RPMI8226 (cell line): ENCODE data around the gene TMEM178A.
"Not testable (repeated sequence)": the region's sequence is repeated elsewhere in the genome, so short reads cannot be mapped to it uniquely, and the experiment has no call there.

Source experiments
- DNase-seq: peaks from one replicate; pipeline ENCODE4 v3.0.0-alpha.2; 2015

Gene TMEM178A

DNA sequence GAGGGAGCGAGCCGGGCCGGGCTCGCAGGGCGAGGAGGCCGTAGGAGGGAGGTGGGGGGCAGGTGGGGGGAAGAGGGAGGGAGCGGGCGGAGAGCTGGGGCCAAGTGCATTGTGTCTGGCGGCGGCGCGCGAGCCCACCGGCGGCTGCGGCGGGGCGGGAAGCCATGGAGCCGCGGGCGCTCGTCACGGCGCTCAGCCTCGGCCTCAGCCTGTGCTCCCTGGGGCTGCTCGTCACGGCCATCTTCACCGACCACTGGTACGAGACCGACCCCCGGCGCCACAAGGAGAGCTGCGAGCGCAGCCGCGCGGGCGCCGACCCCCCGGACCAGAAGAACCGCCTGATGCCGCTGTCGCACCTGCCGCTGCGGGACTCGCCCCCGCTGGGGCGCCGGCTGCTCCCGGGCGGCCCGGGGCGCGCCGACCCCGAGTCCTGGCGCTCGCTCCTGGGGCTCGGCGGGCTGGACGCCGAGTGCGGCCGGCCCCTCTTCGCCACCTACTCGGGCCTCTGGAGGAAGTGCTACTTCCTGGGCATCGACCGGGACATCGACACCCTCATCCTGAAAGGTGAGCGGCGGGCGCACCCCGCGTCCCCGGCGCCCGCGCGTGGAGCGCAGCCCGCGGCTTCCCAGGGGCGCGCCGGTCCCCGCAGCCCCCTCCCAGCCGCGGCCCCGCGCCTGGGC, at the start of gene TMEM178A:
Gene TMEM178A (plus strand): TSS at position 107 of the 680 bp plus-strand sequence. CDS start 58 bp downstream, at position 165.
- no peak for DNase-seq

DNA sequence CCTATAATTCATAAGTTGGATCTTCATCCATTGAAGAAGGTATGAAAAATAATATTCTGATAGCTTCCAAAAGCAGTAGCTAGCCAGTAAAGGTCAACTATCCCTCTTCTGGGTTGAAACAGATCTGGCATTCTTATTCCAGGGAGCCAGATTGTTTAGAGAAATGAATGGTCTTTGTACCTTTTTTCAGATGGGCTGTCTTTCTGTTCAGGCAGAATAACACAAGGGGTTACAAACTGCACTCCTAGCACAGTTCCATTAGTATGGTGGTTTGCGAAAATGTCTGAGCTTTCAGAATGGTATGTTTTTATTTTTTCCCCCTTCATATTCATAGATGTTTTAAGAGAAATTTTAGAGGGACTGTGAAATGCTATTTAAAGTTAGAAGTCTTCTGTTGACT, 47.5 kb upstream of the TMEM178A start:
- no peak for DNase-seq

DNA sequence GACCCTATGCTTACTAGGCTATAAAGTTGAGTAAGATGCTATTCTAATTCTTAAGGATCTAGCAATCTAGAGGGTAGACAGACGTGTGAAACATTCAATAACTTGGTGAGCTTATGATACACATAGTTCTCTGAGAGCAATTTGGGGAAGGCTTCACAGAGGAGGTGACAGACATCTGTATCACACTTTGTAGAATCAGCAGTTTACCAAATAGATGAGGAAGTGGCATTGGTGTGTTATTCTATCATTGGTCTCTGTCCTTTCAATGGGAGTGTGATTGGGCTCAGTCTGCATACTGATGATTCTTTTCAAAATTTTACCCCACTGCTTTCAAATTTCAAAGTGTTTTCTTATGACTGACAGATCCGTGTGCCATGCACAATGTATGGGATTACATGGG, 47.0 kb upstream of the TMEM178A start:
- no peak for DNase-seq

DNA sequence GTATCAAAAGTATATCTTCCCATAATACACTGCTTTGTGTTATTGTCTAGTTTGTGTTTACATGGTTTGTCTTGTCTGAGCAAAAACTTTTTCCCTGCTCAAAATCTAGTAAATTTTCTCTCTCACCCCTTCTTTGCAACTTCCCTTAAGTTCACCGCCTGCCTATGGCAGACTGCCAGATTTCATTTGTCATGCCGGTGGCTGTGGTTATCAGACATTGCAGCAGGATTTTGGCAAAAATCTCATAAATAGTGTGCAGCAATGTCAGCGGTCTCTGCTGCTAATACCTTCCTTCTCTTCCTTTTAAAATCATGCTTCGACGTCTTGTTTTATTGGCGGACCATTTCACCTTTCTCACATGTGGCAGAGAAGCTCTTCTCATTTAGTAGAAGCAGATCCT, 45.6 kb upstream of the TMEM178A start:
- peak; percentile 89 for DNase-seq

DNA sequence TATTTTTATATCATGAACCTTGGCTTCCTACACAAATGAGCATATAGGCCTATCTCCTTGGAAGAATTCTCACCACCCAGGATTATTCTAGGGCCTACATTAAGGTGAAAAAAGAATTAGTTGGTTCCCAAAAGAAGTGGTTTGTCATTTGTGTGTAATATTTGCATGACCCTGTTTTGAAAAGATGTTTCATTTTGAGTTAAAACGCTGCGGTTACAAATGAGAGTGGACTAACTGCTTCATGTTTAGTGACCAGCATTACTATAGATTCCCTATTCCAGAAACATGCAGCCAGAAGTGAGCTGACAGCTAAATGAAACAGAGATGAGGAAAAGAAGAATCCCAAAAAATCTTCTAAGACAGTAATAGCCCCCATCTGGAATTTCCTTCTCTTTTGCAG, 44.1 kb upstream of the TMEM178A start:
- no peak for DNase-seq

DNA sequence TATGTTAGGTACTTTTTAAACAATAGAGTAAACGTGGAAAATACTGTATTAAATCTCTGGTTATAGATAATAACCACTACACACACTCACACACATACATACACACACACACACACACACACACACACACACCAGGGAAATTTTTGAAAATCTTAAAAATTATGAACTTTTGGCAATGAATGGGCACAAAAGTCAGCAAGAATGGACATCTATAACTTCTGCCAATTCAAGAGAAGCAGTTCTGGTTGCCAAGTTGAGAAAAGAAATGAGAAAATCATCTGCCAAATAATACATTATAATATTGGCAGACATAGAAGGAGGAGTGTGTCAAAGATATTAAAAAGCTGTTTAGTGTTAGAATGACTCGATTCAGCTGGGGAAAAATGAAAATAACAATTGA, 42.9 kb upstream of the TMEM178A start:
- DNase-seq, result no peak

DNA sequence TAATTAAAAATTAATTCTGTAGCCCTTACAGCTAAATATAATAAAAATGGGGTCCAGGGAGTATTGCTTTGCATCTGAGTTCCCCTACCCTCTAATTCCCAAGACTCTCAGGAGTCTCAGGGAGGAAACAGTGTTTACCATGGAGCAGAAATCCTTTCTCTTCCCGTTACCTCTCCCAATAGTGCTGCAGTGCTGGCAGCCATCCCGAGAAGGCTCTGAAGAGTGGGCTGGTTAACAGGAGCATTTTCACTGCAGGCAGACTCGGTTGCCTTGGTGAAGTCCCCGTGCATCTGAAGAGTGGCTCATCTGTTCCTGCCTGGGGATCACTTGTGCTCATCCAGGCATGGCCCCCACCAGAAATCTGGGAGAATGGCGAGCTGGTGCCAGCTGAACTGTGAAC, 41.8 kb upstream of the TMEM178A start:
- no peak for DNase-seq

DNA sequence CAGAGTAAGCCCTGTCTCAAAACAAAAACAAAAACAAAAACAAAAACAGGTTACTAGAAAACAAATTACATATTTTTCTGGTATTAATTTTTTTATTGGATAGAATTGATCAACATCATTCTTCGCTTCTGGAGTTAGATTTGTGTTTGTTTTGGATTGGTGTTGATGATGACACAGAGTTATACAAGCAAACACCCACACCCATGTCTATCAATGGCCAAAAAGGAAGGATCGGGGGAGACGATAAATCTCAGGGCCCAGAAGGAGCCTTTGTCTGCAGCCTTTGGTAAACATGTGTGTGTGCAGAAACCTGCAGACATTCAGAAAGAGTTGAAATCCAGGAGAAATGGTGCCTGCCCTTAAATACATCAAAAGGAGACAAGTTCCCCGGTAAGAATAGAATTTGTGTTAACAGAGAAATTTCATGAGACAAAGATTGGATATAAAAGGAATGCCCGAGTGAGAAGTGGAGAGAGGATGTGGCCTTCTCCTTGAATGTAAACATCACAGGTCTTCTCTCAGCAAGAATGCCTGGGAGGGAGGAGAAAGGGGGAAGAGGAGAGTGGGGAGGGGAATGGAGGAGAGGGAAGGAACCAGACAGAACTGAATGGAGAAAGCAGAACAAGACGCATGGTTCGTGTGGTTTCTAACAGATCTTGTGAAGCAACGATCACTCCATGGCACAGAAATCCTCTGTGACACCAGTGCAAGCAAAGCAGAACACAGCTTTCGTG, 40.4 kb upstream of the TMEM178A start:
- DNase-seq, result no peak

DNA sequence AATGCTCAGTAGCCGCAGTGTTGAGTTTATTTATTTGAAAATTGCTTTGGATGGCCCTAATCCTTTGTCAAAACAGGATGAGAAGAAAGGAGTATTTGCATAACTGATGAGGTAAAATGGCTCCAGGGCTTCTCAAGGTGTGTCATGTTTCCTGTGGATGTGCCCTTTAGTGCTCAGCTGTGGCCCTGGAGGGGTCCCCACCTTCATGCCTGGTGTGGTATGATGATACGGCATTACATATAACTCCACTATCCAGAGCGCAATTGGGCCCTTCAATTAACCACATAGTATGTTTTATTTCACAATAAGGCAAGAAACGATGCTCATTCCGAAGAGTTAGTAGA, 39.8 kb upstream of the TMEM178A start:
- DNase-seq, result no peak

DNA sequence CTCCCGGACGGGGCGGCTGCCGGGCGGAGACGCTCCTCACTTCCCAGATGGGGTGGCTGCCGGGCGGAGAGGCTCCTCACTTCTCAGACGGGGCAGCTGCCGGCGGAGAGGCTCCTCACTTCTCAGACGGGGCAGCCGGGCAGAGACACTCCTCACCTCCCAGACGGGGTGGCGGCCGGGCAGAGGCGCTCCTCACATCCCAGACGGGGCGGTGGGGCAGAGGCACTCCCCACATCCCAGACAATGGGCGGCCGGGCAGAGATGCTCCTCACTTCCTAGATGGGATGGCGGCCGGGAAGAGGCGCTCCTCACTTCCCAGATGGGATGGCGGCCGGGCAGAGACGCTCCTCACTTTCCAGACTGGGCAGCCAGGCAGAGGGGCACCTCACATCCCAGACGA, 37.4 kb upstream of the TMEM178A start:
- not testable (repeated sequence) for DNase-seq

DNA sequence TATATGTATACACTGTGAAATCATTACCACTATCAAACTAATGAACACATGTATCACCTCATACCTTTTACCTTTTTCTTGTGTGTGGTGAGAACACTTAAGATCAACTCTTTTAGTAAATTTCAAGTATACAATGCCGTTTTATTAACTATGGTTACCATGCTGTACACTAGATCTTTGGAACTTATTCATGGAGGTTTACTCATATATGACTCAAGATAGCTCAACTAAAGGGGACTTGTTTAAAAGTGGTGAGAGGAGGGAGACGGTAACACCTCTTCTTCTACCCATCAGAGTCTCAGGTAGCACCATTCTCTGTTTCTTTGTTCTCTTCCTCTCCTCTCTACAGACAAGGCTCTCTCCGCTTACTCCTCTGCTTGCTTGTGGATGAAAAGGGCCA, 36.1 kb upstream of the TMEM178A start:
- DNase-seq, result no peak

DNA sequence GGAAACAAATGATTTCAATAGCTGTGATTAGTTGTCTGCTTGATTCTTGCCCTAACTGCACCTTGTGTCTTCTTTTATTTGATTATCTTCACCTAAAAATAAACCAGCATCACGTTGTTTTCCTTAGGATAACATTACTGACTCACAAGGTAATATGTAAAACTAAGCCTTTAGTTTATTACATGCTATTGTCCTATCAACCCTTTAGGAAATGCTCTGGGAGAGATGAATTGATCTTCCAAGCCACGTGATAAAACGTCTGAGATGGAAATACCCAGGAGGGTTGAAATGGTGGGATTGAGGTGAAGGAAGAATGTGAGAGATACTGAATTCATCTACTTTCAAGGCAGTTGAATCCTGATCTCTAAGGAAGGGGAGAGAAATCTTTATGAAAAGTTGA, 34.5 kb upstream of the TMEM178A start:
- DNase-seq, result no peak

DNA sequence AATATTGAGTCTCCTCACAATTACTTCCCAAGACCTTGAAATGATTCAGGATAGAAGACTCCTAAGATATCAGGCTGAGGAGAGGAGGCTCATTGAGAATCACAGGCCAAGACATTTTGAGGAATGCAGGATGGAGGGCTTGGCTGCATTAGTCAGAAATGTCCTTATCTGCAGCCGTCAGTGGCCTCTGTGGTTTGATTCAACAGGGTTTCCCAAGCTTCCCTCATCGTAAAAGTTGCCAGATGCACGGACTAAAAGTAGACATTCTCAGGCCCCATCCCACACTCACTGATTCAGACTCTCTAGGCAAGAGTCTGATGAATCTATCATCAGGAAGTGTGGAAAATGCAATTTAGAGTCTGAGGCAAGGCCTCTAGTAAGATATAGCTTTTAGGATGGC, 34.0 kb upstream of the TMEM178A start:
- DNase-seq, result no peak

DNA sequence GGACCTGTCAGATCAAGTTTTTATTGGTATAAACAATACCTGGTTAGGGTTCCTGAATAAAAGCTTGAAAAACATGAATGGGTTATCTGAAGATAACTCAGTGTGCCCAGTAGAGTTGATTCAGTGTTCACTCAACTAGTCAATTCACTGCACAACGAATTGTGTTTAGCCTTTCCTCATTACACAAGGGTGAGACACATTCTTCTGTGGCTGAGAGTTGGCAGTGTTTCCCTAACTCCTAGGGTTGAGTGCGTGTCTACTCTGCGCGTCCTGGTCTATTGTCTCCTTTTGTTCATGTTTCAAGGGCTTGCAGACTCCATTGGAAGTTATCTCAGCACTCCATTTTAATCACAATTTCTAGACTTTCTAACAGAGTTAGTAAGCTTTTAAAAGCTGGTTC, 32.8 kb upstream of the TMEM178A start:
- no peak for DNase-seq

DNA sequence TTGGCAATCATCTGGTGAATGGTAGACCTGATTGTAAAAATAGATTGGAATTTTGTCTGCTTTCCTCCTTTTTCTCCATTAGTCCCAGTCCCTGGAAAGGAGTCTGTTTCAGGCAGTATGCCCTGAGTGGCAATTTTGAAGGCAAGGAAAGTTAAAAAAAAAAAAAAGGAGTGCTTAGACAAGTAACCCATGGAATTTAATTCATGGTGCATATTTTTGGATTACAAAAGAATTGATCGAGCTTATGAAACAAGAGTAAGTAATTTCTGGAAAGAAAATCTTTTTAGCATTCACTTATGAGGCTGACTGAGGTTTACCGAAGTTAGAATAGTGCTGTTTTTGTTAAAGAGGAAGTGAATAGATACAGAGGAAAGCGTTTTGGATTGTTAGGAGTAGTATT, 29.4 kb upstream of the TMEM178A start:
- DNase-seq, result no peak

DNA sequence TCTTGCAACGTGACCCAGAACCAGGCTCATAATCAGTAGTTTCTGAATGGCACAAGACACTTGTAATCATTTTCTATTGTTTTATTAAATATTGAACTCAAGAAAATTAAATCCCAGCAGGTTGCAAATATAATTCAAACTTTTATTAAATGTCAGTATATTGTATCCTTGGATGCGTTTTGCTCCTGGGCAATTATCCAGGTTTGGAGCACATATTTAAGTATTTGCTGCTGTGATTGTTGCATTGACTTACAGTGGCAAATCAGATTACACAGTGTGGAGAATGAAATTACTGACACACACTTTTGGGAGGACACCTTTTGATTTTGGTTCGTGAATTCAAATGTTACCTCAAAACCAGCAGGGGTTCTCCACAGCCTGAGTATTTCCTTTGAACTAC, 27.1 kb upstream of the TMEM178A start:
- no peak for DNase-seq

DNA sequence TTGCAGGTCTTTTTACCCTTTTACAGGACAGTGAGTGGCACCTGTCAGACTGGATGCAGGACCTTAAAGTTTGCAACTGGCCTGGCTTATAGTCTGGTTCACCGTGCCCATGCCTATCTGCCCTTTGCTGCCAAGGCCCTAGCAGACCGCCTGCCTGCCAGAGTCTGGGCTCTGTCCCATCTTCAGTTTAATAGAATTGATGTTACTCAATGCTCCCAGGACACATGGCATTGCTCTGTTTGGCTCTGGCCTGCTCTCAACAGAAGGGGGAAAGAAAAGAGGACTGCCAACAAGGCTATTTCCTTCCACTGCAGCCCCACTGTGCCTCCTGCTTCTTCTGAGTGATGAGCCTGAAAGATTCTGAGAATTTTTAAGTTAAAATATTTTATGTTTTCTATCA, 25.6 kb upstream of the TMEM178A start:
- DNase-seq, result no peak

DNA sequence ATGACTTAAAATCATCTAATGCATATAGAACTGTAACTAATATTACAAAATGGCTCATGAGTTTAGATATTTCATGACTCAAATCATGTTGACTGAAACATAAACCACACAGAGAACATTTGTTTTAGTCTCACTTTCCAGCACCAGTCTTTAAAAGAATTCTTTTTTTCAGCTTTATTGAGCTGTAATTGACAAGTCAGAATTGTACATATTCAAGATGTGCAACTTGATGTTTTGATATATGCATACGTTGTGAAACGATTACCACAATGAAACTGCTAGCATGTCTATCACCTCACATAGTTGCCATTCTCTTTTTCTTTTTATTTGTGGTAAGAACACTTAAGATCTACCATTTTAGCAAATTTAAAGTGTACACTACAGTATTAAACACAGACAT, 25.0 kb upstream of the TMEM178A start:
- DNase-seq, result no peak

DNA sequence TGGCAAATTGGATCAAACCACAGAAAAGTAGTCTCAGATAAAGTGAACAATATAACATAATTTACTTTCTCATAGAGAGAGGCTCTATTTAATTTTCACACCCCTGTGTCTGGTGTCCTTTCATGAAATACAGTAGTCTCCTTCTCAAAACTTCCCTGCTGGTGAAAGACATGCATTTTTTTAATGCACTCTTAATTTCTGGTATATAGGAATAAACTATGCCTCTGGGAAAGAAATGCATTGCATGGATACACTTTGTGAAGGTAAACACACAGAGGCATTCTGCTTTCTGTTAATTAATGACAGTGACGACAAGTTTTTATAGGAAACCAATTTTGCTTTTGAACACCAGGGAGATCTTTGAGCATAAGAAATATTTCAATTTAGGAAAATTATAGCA, 24.1 kb upstream of the TMEM178A start:
- no peak for DNase-seq

DNA sequence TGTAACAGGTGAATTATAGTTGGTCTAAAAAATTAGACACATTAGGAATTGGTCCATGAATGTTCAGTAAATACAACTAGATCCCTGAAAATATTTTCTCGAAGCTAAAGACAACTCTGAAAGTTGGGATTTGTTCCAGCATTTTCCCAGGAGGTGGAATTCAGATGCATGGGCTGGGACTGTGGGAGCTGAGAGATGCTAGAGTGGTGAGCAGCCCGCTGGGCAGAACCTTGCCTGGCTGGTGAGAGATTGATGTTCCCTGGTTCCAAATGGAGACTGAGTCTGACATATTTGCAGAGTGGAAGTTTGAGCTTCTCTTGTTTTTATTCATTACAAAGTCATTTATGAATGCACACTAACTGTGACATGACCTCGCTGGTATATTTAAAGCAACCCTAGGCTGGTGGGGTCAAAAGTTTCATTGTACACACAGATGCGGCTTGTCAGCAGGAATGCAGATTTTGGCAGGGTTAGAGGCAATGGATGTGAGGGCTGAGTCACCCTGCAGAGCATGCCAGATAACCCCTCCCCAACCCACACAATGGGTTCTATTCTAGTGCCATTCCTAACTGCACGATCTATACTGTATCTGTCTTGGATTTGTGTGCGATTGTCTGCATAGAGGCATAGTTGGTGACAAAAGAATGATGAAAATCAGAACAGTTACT, 23.5 kb upstream of the TMEM178A start:
- DNase-seq, result peak; percentile 83

DNA sequence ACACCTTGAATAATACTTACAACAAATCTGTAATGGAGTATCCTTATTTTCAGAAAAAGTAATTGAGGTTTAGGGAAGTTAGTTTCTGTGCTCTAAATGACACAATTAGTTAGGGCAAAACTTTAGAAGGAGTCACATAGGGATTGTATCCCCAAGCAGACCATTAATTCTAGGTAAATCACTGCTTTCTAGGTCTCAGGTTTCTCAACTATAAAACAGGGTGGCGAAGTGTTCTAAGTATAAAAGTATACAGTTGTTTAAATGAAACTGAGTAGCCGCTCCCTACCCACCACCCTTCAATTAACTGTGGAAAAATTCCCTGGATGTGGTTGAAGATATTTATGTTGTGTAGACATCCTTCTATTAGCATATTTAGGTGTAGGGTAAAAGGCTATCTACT, 19.9 kb upstream of the TMEM178A start:
- no peak for DNase-seq

DNA sequence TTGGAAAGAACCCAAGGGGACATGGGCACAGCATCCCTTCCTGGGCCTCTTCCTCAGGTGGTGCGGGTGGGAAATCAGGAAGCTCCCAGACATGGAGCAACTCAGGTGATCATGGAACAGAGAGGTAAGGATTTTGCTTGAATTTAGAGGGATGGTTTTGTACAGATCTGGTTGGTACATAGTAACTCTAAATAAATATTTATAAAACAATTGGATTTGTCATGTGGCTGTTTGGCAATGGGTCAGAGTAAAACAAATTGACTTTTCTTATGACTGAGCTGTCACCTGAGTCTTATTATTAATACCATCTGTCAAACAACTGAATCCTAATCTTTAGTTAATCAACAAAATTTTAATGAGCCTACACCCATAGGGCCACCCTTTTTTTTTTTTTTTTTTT, 19.4 kb upstream of the TMEM178A start:
- DNase-seq, result no peak

DNA sequence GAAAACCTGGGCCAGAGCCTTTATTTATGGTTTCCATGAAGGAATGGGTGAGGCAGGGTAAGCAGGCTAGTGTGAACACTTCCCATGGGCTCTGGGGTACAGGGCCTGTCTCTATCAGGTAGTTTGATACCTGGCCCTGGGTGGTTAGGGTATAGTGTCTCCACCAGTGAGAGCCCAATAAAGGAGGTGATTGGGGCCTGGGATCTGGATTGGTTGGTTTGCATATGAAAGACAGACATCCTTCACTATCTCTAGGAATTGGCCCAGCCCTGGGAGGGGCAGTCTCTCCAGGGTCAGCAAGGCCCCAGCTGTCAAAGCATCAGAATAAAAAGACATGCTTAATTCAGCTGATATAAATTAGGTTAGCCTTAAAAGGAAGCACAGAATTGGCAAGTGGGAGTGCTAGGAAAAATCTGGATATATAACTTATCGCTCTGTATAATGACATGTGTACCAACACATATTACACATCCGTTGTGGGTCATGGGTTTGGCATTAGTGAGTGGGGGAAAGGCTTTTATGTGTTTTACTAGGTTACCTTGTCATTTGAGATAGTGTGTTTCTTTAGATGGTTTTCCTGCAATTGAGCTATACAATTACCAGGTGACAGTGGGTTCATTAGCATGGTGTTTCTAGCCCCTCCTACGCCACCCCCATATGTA, 18.5 kb upstream of the TMEM178A start:
- no peak for DNase-seq

DNA sequence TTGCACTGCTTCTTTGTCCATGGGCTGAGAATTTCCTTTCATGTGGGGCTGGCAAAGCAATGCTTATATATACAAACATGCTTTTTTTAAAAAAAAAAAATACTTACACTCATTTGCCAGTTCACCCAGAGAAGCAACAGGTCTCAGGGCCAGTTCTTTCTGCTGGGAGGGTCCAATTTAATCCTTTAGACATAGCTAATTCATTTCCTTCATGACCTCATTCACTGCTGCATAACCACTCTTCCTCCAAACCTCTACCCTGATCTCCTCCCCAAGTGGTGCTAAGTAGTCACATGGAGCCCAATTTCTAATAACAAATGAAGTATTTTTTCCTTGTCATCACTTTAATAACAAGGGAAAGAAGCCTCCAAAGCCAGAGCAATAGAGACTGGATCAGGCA, 17.1 kb upstream of the TMEM178A start:
- no peak for DNase-seq
